GM23338 (cell line): Measurements from ENCODE around the gene CLPSL2. TPM values are rescaled to one million over a fixed set of nuclear protein-coding genes. Genes with fewer than 3 reads are reported as not detected.

Experiments
- ATAC-seq: fragments of 200-7000 bp; cut with Tn5 transposase; 3 replicates; pipeline ENCODE4 v1.9.1; 2020
- DNase-seq: peaks from one replicate; pipeline ENCODE4 v3.0.0-alpha.2; 2015; ENCODE audit warnings: low spot score
- H2AFZ ChIP-seq: fragments of 200-600 bp; sonication (generic); 2 replicates; pipeline ENCODE4 v1.8.0; 2016; ENCODE audit warnings: antibody characterized with exemption, mild to moderate bottlenecking, moderate library complexity
- H3F3A ChIP-seq: fragments of 200-600 bp; sonication (generic); replicated peaks from 2 replicates; pipeline ENCODE4 v1.8.0; 2017; ENCODE audit warnings: antibody characterized with exemption, mixed run types, low read depth
- H3K27ac ChIP-seq: fragments of 200-600 bp; sonication (generic); 2 replicates; pipeline ENCODE4 v1.6.1; 2016; ENCODE audit warnings: low read depth
- H3K27me3 ChIP-seq: fragments of 200-600 bp; sonication (generic); 2 replicates; pipeline ENCODE4 v1.8.0; 2016; ENCODE audit warnings: mild to moderate bottlenecking, mixed run types, moderate library complexity; ENCODE audit not compliant: insufficient read depth
- H3K36me3 ChIP-seq: fragments of 200-600 bp; sonication (generic); 2 replicates; pipeline ENCODE4 v1.8.0; 2016; ENCODE audit warnings: mild to moderate bottlenecking; ENCODE audit not compliant: insufficient read depth
- H3K4me1 ChIP-seq: fragments of 200-600 bp; sonication (generic); 2 replicates; pipeline ENCODE4 v1.8.0; 2016; ENCODE audit warnings: mild to moderate bottlenecking, moderate library complexity; ENCODE audit not compliant: insufficient read depth
- H3K4me2 ChIP-seq: fragments of 200-600 bp; sonication (generic); 2 replicates; pipeline ENCODE4 v1.7.1; 2017; ENCODE audit warnings: mixed run types
- H3K4me3 ChIP-seq: fragments of 200-600 bp; sonication (generic); 2 replicates; pipeline ENCODE4 v1.6.1; 2016; ENCODE audit warnings: mixed run types
- H3K79me2 ChIP-seq: fragments of 200-600 bp; sonication (generic); replicated peaks from 2 replicates; pipeline ENCODE4 v1.8.0; 2017; ENCODE audit warnings: mild to moderate bottlenecking; ENCODE audit not compliant: insufficient read depth
- H3K9me2 ChIP-seq: fragments of 200-600 bp; sonication (generic); 2 replicates; pipeline ENCODE4 v1.8.0; 2017; ENCODE audit not compliant: insufficient read depth
- H4K20me1 ChIP-seq: fragments of 200-600 bp; sonication (generic); replicated peaks from 2 replicates; pipeline ENCODE4 v1.8.0; 2017; ENCODE audit warnings: mild to moderate bottlenecking; ENCODE audit not compliant: insufficient read depth
- H3K27ac Mint-ChIP-seq: 2 replicates; pipeline ENCODE4 v1.8.0; 2020; ENCODE audit warnings: inconsistent platforms, mild to moderate bottlenecking, moderate library complexity, mixed read lengths
- H3K27me3 Mint-ChIP-seq: 3 replicates; pipeline ENCODE4 v1.8.0; 2022; ENCODE audit warnings: low read depth, mild to moderate bottlenecking, moderate library complexity, mixed read lengths, inconsistent platforms; ENCODE audit not compliant: insufficient read depth, poor library complexity
- H3K36me3 Mint-ChIP-seq: 3 replicates; pipeline ENCODE4 v1.8.0; 2021; ENCODE audit warnings: low read depth, mild to moderate bottlenecking, inconsistent platforms, moderate library complexity, mixed read lengths
- H3K4me1 Mint-ChIP-seq: 3 replicates; pipeline ENCODE4 v1.8.0; 2020; ENCODE audit warnings: mild to moderate bottlenecking, inconsistent platforms, mixed read lengths
- H3K4me3 Mint-ChIP-seq: 3 replicates; pipeline ENCODE4 v1.8.0; 2021; ENCODE audit warnings: moderate library complexity, mild to moderate bottlenecking, inconsistent platforms, mixed read lengths
- H3K9me3 Mint-ChIP-seq: 3 replicates; pipeline ENCODE4 v1.8.0; 2020; ENCODE audit warnings: moderate library complexity, mild to moderate bottlenecking, inconsistent platforms, mixed read lengths
- CREB1 ChIP-seq: fragments of 250-450 bp; sonication (Bioruptor Pico); IDR thresholded peaks from 2 replicates; pipeline ENCODE4 v1.5.0; 2020; ENCODE audit warnings: low read depth, mild to moderate bottlenecking, moderate library complexity
- CTCF ChIP-seq, 2 experiments: fragments of 200-600 bp in 1 of 2; sonication (generic) in 1 of 2; conservative IDR thresholded peaks; 2 replicates each; pipeline versions ENCODE4 v1.5.1 to v1.6.1; 2016 to 2017; ENCODE audit warnings: antibody characterized with exemption in 2 of 2, low read depth in 2 of 2, mild to moderate bottlenecking in 2 of 2, moderate library complexity in 1 of 2
- ETS1 ChIP-seq: IDR thresholded peaks from 2 replicates; pipeline ENCODE4 v1.6.1; 2016; ENCODE audit warnings: antibody characterized with exemption
- EZH2 ChIP-seq: fragments of 200-600 bp; sonication (generic); IDR thresholded peaks from one replicate; pipeline ENCODE4 v1.8.0; 2017; ENCODE audit warnings: antibody characterized with exemption, mild to moderate bottlenecking, low read depth; ENCODE audit not compliant: unreplicated experiment
- EZH2phosphoT487 ChIP-seq: fragments of 200-600 bp; sonication (generic); IDR thresholded peaks from one replicate; pipeline ENCODE4 v1.8.1; 2018; ENCODE audit warnings: antibody characterized with exemption; ENCODE audit not compliant: unreplicated experiment
- JUNB ChIP-seq: IDR thresholded peaks from one replicate; pipeline ENCODE4 v1.6.1; 2016; ENCODE audit warnings: antibody characterized with exemption; ENCODE audit not compliant: unreplicated experiment
- NANOG ChIP-seq: IDR thresholded peaks from 2 replicates; pipeline ENCODE4 v1.6.1; 2016; ENCODE audit warnings: antibody characterized with exemption, borderline replicate concordance
- POLR2AphosphoS5 ChIP-seq: IDR thresholded peaks from 2 replicates; pipeline ENCODE4 v1.6.1; 2016; ENCODE audit warnings: antibody characterized with exemption, low read depth
- REST ChIP-seq: IDR thresholded peaks from one replicate; pipeline ENCODE4 v1.6.1; 2018; ENCODE audit warnings: antibody characterized with exemption; ENCODE audit not compliant: unreplicated experiment
- STAT1 ChIP-seq: IDR thresholded peaks from one replicate; pipeline ENCODE4 v1.6.1; 2016; ENCODE audit warnings: antibody characterized with exemption; ENCODE audit not compliant: unreplicated experiment
- ZNF114 ChIP-seq: fragments of 250-450 bp; sonication (Bioruptor Pico); IDR thresholded peaks from 2 replicates; pipeline ENCODE4 v1.5.0; 2020; ENCODE audit warnings: mild to moderate bottlenecking, moderate library complexity
- ZNF331 ChIP-seq: fragments of 250-450 bp; sonication (Bioruptor Pico); IDR thresholded peaks from 2 replicates; pipeline ENCODE4 v1.5.0; 2020; ENCODE audit warnings: low read depth, mild to moderate bottlenecking, moderate library complexity
- ZNF462 ChIP-seq: fragments of 250-450 bp; sonication (Bioruptor Pico); IDR thresholded peaks from 2 replicates; pipeline ENCODE4 v1.5.0; 2020; ENCODE audit warnings: mild to moderate bottlenecking, moderate library complexity
- polyA plus RNA-seq: library from polyadenylated mRNA; unstranded; fragments of >200 nt; fragmentation: Nextera tagmentation; extraction: Ambion mirVana; gene quantifications from 2 replicates; pipeline ENCODE4 v1.2.1, GENCODE V29; 2016
- total RNA-seq: library from RNA; depleted of rRNA; stranded (reverse); fragments of >200 nt; shearing (Covaris generic); gene quantifications from 2 replicates; pipeline ENCODE4 v1.2.3, GENCODE V29; 2014

The CLPSL2 gene
- total and polyA plus RNA-seq, 2 experiments from 2014 or later: 2.9 to 3.1 TPM

- Mint-ChIP-seq H3K36me3 (no peaks in the 10 kb centered on the region), H3K9me3 (no peaks in the 10 kb centered on the region), H3K4me3 (no peak overlapping the region), H3K4me1 (peaks cover 13% of the 10 kb centered on the region), H3K27me3 (peaks cover 2% of the 10 kb centered on the region), H3K27ac (no peak overlapping the region)
- Histone ChIP-seq H3K4me1 (peaks cover 6% of the 10 kb centered on the region; the same call in 1 of the 2 replicates), H3K4me3 (no peak overlapping the region), H3K27me3 (no peaks in the 10 kb centered on the region), H3K79me2 (no peaks in the 10 kb centered on the region), H3K4me2 (no peak overlapping the region), H4K20me1 (no peaks in the 10 kb centered on the region), H3K9me2 (no peaks in the 10 kb centered on the region; the same call in 1 of the 2 replicates), H3F3A (peaks cover 1% of the 10 kb centered on the region; the same call in 1 of the 2 replicates), H3K27ac (no peak overlapping the region), H3K36me3 (no peaks in the 10 kb centered on the region), H2AFZ (peak overlapping the region; percentile 97)
- DNase-seq (no peak), ATAC-seq (peak; percentile 39)
- no peak for TF ChIP-seq ZNF331 (CRISPR knock-in tag)
- no peak for TF ChIP-seq ETS1
- no peak for TF ChIP-seq JUNB
- no peak for TF ChIP-seq CTCF (conservative IDR thresholded peaks at IDR 0.05; ENCODE audit: low read depth in 2 of 2)
- TF ChIP-seq STAT1: no peak
- no peak for TF ChIP-seq ZNF462
- TF ChIP-seq EZH2phosphoT487: no peak
- TF ChIP-seq POLR2AphosphoS5: no peak
- TF ChIP-seq ZNF114 (CRISPR knock-in tag): no peak
- TF ChIP-seq NANOG: no peak
- TF ChIP-seq REST: no peak
- TF ChIP-seq EZH2: no peak
- TF ChIP-seq CREB1 (CRISPR knock-in tag): no peak
Observed at GRCh38 chr6:35786810-35787209, 10.4 kb downstream of the CLPSL2 start.
